Kasumi-1 (cell line): ENCODE data around the gene DCBLD1.

Experiments
- DNase-seq, 2 experiments: peaks; one replicate each; lab custom pipeline; 2025; lab: John Stamatoyannopoulos, UW

The DCBLD1 gene

DNA sequence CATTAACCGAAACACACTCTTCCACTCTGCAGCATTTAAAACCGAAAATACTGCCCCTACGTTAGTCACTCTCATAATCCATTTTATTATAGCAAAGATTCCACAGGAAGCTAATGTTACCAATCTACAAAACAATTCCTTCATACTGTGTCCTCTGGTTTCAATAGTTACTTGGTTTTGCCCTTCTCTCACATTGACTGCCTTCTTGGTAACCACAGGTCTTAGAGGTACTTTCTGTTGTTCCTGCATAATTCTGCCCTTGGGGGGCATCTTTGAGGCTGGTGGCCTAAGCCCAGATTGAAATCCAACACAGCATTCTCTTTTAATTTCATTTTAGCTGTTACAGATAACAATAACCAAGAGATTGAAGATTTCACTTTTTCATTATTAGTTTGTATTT lies 9.8 kb upstream of the DCBLD1 start:
- no peak for DNase-seq

DNA sequence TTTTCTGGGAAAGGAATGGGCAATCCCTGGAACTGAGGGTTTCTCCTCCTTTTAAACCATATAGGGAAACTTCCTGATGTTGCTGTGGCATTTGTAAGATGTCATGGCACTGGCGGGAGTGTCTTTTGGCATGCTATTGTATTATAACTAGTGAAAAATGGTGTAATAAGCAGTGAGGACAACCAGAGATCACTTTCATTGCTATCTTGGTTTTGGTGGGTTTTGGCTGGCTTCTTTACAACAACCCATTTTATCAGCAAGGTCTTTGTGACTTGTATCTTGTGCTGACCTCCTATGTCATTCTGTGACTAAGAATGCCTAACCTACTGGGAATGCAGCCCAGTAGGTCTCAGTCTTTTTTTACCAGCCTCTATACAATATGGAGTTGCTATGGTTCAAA lies 9.1 kb upstream of the DCBLD1 start:
- no peak for DNase-seq

DNA sequence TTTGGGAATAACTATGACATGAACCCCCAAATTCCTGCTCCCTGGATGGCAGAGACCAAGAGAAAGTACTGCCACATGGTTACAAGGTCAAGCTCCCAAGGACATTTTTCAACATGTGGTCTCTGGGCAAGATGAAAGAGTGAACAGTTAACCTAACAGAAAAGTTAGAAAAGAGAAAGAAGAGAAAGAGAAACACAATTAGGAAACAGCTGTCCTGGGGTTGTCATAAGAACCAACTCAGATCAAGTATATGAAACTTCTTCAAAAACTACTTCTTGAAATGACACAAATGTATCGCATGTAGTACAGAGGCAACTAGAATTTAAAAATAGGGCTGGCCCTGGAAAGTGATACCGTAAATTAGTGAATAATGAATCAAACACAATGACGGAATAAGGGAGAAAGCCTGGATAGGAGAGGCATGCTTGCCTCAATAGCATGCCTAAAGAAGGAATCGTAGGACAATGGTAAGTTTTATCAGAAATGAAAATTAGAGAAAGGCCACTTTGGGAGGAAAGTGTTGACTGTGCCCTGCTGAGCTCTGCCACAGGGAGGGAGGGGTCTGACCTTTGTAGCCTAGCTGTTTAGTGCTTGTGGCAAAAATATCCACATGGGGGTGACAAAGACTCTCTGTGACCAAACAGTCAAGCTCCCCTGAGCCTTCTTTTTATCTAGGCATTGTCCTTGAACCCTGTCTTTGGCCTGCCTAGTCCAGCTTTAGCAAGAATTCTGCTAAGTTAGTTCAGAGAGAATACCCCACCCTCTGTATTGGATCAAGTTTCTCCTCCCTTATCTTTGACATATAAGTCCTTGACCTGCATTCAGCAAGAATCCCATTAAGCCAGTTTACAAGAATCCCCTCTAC lies 4.3 kb upstream of the DCBLD1 start:
- peak; percentile 59 to 74 for DNase-seq

DNA sequence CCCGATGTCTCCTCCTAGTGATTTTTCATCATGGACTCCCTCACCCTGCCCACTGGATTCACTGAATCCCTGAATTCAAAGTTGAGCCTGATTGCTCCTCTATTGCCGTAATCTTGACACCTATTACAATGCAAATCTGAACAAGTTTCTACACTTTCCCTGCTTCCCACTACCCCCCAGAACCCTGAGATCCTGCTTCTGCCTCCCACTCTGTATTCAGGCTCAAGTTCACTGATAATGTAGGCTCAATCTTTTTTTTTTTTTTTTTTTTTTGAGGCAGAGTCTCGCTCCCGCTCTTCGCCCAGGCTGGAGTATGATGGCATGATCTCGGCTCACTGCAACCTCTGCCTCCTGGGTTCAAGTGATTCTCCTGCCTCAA lies 3.6 kb upstream of the DCBLD1 start:
- no peak for DNase-seq

DNA sequence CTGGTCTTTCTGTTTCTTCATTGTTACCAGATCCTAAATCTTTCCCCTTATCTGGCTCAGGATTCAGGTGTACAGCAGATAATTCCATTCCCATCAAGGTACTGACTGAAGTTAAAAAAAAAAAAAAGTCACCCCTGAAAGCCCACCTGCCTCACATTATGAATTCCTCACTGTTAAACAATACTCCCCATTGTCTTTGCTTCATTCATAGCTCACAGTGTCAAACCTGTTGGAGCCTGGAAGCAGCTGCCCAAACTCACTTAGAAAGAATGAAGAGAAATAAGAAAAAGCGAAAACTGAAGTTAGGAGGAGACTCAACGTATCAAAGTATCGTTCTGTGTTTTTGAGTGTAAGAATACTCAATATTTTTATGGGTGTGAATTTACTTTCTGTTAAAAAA lies 1.8 kb upstream of the DCBLD1 start:
- no peak for DNase-seq

DNA sequence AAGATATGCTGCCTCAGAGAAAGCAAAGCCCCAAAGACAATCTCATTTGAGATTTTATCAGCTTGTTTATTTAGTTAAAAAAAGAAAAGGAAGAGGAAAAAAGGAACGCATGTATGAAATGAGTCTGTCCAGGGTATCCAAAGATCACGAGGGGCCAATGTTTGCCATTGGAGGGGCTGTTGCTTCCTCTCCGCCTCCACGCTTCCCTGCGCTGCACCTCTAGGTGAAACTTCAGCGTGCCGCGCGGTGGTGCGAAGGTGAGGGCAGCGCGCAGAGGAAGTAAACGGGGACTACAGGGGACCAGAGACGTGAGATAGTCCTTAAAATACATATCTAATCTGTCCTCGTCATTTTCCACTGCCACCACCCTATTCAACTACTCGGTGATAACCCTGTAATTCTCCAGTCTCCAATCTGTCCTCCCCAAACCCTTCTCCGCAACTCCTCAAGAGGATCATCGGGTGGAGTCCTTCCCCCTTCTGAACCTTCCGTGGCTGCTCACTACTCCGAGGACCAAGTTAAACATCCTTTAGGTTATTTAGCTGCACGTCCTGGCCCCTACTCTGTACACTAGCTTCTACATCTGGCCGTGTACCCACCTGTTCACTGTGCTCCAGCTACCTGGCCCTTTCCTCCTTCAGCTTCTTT lies 1.1 kb upstream of the DCBLD1 start:
- no peak for DNase-seq

DNA sequence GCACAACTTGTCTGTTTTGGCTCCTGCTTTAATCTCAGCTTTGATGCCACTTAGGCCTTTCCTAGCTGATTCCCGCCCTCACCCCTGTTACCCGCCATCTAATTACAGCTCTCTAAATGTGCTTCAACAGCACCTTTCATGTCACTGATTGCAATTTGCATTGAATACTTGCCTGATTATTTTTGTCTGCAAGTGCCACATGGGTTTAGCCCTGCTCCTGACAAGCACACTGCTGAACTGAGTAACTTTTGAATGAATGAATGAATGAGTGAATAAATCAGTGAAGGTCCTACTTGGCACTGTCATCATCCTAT lies 591 bp upstream of the DCBLD1 start:
- no peak for DNase-seq

DNA sequence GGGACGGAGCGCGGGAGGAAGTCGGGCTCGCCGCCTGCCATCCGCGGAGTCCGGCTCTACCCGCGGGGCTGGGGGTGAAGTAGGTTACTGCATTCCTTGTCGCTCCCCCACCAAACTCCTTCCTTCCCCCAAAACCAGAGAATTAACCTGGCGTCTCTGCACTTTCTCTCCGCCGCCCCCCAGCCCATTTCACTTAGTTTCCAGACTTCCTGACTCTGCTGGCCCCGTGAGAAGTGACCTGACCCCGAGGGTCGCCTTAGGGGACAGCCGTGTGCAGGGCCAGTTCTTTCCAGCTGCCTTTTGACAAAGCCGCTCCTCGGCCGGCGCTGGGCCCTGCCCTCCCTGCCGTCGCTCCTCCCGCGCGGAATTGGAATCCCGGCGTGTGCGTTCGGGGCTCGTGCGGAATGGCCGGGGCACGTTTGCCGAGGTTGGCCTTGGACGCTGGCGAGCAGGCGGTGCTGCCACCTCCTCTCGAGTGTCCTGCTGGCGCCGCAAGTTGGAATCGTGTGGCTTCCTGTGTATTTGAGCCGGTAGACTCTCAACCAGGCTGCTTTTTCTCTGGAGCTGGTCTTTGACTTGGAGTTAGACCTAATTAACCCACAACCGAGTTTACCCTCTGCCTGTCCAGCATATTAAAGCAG lies 650 bp downstream of the DCBLD1 start:
- DNase-seq, result peak; percentile 49 to 51

DNA sequence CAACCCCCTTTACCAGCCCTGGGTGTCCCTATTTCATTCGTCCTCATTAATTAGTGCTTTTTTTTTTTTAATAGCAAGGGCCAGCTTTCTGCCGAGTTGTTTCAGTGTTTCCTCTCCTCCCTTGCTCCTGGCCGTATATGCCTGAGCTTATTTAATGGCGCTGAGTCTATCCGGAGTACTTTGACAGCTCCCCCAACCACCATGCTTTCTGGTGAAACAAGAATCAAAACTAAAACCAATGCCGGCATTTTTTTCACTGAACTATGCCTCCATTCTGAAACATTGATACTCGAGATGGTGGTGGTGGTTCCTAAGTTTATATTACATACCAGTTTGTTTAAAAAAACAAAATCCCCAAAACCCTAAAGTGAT lies 1.2 kb downstream of the DCBLD1 start:
- peak; percentile 35 to 54 for DNase-seq

DNA sequence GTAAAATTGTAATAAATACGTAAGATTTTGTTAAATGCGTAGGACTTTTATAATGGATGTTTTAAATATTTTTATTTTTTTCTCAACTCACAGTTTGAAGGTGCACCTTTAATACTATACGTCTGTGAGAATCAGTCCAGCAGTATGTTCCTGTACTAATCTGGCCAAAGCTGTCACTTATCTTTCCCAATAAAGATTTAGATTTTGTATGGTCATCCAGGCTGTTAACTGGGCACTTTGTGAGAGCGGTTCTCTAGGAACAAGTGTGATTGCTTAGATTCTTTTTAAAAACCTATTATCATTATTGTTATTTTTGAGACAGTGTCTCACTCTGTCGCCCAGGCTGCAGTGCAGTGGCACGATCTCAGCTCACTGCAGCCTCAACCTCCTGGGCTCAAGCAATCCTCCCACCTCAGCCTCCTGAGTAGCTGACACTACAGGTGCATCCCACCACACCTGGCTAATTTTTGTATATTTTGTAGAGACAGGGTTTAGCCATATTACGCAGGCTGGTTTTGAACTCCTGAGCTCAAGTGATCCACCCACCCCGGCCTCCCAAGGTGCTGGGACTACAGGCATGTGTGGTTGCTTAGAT lies 1.7 kb downstream of the DCBLD1 start:
- no peak for DNase-seq

DNA sequence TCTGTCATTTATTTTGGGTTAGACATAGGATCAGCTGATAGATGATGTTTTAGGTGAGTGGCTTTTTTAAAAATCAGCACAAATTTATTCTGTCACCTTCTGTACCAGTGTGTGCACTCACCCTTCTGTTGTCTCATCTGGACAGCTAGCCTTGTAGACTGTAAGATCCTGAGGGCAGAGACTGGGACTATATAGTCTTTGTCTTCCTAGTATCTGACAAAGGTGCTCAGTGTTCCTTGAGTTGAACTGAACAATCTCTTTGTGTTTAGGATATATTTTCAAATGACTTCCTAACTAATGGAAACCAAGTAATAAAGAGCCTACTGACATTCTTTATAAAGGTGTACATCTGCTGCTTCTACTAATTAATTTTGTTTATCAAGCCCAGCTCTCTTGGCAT lies 3.0 kb downstream of the DCBLD1 start:
- no peak for DNase-seq

DNA sequence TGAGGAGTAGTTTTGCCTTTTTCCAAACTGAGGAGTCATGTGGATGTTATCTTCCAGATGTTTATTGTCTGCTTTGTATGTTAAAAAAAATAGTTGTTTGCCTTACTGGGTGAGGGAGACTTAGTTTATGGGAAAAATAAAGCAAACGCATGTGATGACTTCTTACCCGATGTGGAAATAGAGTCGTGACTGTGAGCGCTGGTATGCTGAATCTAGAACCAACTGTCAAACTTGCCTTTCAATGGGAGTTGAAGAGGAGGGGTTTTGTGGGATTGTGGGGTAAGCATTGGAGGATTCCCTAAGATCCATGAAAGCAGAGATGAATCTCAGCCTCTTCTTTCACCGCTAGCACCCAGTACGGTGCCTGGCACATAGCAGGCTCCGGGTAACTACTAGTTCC lies 5.3 kb downstream of the DCBLD1 start:
- DNase-seq, result no peak

DNA sequence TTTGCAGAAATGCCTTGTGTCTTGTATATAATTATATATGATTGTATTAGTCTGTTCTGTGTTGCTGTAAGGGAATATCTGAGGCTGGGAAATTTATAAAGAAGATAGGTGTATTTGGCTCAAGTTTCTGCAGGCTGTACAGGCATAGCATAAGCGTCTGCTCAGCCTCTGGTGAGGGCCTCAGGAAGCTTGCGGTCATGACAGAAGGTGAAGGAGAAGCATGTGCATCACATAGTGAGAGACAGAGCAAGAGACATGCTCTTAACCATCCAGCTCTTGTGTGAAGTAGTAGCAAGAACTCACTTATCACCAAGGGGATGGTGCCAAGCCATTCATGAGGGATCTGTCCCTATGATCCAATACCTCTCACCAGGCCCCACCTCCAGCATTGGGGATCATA lies 6.5 kb downstream of the DCBLD1 start:
- no peak for DNase-seq

DNA sequence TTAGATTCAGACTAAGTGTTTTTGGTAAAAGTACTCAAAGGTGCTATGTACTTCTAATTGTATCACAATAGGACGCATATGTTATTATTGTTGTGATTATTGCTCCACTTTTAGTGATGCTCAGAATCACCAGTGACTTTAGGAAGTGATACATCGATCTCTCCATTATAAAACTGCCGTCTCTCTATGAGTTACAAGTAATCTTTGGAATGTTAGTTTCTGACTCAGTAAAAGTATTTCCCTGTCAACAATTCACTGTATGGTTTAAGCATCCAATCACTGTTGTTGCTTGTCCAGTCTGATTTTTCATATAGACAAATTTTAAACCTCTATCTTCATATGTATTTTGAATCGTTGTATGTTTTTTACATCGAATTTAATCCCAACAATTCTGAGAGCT lies 9.4 kb downstream of the DCBLD1 start:
- no peak for DNase-seq

DNA sequence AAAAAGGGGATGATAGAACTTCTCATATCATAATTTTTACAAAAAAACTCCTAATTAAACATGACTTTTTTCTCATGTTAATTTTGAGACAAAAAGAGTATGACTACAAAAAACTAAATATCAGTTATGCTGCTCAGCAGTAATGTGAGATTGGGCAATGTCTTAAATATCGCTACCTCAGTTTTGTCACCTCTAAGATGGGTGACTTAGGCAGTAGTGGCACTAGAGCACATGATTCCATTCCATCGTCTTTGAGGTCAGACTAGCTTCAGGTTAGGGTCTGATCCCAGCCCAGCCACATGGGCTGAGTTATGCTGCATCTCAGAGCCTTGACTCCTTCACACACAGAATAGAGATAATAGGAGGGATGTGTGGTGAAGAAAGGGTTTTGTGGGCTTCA lies 11.0 kb downstream of the DCBLD1 start:
- no peak for DNase-seq

DNA sequence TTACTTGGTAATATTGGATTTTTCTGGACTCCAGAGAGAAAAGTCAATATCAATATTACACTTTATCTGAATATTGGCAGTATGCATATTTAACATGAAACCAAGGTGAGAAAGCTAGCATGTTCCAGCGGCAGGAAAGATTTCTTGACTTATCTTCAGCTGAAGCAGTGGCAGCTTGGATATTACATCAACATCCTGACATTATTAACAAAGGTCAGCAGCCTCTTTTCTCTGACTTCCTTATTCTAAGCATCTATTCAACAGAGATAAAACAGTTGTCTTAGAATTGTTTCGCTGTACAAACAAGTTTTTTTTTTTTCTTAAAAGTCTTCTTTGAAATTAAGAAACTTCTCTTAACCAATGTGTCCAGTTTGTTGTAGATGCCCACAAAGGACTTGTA lies 11.8 kb downstream of the DCBLD1 start:
- DNase-seq, result peak; percentile 8 to 11

DNA sequence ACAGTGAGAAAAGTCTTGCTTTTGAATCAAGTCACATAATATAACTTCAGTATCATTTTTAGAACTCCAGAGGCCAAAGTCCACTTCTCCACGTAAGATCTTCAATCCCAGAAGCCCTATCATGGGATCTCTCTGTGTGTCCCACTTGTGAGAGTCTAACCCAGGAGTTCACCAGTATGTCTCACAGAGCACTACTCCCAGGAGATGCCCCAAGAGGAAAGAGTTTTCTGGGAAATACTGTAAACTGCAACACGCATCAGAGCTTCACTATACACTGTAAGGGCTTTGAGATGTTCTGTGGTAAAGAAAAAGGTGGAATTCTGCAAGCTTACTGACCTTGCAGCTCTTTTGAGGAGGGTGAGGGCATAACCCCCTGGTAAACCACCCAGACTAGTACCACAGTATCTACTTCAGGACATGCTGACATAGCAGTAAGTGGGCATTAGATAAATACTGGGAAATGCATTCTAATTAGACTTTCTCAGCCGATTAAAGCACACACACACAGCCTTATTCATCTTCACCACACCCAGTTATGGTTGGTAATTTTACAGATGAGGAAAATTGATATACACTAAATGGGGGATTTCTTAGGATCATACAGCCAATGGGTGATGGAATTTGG lies 12.3 kb downstream of the DCBLD1 start:
- DNase-seq, result no peak

DNA sequence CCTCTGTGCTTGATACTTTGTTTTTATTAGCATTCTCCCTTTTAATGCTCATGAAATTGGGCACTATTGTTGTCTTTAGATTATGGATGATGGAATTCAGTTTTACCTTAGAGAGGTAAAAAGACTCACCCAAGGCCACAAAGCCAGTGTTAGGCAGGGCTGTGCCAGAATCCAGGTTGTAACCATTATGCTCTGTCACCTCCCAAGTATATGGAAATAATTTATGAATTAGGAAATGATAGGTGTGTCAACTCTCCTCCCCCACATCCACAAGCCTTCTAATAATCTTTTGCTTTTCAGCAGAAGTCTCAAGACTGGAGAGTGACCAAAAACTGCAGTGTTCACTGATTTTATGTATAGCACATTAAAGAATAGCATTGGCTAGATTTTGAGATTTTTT lies 13.0 kb downstream of the DCBLD1 start:
- DNase-seq, result no peak

DNA sequence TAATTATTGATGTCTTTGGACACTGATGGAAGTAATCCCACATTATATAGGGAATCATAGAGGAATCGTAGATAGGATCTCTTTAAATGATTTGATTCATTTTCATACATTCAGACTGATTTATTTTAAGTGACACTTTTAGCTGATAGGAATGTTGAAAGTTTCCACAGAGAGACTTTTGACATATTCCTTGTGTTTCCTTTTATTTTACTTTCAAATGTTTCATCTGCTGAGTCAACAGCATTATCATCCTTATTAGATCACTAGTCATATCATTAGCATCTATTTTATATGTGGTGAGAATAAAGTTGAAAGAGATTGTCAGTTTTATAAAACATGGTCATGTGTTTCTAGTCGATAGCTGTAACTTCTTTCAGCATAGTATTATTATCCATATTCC lies 13.4 kb downstream of the DCBLD1 start:
- no peak for DNase-seq

DNA sequence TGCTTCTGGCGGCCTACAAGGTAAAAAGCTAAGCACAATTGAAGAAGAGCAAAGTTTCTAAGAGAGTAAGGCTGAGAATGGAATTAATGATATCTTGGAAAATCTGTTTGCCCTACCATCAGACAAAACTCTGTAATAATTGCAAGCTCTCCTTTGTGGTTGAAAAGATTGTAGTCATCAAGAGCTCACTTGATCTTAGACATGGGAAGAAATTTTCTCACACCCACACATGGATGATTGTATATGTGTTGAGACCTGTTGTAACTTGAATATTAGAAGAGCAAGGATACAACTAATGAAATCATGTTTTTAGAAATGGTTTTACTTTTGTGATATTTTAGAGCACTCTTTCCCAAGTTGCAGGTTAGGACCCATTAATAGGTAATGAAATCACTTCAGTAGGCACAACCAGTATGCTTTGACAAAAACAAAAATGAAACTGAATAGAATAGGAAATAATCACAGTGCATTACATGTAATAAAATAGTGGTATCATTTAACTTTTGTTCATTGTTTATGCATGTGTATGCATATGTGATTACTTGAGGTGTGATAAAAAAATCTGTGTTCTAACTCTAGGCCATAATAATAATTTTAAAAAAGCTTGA lies 14.0 kb downstream of the DCBLD1 start:
- DNase-seq, result no peak

DNA sequence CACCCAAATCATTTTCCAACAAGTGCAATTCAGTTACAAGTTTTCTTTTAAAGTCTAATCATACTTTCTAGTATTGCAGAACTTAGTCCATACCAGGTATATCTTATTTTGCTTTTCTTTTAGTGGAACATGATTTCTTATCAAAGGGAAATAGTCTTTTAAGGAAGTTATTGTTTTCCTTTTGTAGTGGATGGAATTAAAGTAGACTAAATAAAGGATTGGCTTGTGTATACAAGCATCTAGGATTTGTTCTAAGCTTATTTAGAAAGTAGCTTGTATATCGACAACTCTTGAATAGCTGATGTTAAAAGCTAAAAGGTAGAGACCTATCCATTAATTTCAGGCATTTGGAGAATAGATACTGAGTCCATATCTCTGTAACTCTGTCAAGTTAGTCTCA lies 14.8 kb downstream of the DCBLD1 start:
- no peak for DNase-seq

DNA sequence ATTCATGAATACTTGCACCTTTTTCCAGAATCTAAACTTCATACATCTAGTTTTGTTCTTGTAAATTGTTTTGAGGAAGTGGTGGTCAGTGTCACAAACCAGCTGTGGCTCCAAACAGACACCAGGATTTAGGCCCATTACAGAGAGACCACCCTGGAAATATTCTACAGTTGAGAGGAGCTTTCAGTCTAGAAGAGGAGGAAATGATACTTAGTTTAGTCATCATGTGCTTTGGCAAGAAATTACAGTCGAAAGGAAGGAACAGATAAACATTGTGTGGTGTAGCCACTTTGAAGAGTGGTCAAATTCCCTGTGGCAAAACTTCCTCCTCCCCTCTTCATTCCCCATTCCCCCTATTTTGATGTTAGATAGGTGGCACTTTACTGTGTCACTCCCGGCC lies 15.7 kb downstream of the DCBLD1 start:
- peak; percentile 65 to 75 for DNase-seq
